HFF-Myc (cell line): ENCODE results near the gene PLOD2.

Experiments used
- DNase-seq: peaks from one replicate; pipeline ENCODE4 v3.0.0-alpha.2; 2011; ENCODE audit warnings: low read depth; ENCODE audit errors: extremely low read depth
- H3K4me3 ChIP-seq: replicated peaks from 2 replicates; pipeline ENCODE4 v1.5.1; 2011; ENCODE audit warnings: low read depth, mild to moderate bottlenecking, control low read depth, low read length
- TF ChIP-seq, protein P1 (sequence below): IDR thresholded peaks from 2 replicates; pipeline ENCODE4 v1.5.1; 2012; ENCODE audit warnings: mild to moderate bottlenecking, low read depth, low read length, control low read depth; ENCODE audit errors: missing control alignments

PLOD2 gene

DNA sequence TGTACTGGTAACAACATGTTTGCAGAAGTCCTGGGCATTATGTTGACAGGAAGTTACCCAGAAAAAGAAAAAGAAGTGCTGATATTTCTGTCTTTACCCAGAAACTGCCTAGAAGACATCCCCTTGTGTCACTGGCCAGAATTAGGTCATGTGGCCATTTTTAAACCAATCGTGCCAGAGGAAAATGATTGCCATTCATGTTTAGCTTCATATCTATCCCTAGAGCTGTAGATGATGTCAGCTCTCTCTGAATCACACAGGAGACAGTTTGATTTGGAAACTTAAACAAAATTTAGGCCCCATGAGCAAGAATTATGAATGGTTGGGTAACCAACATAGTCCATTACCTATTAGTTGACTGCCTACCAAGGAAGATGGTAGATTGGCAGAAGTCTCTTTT is 8.9 kb upstream of the PLOD2 start:
- H3K4me3 ChIP-seq: no peak overlapping the region
- TF ChIP-seq, protein P1, sequence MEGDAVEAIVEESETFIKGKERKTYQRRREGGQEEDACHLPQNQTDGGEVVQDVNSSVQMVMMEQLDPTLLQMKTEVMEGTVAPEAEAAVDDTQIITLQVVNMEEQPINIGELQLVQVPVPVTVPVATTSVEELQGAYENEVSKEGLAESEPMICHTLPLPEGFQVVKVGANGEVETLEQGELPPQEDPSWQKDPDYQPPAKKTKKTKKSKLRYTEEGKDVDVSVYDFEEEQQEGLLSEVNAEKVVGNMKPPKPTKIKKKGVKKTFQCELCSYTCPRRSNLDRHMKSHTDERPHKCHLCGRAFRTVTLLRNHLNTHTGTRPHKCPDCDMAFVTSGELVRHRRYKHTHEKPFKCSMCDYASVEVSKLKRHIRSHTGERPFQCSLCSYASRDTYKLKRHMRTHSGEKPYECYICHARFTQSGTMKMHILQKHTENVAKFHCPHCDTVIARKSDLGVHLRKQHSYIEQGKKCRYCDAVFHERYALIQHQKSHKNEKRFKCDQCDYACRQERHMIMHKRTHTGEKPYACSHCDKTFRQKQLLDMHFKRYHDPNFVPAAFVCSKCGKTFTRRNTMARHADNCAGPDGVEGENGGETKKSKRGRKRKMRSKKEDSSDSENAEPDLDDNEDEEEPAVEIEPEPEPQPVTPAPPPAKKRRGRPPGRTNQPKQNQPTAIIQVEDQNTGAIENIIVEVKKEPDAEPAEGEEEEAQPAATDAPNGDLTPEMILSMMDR: no peak
- DNase-seq: no peak

DNA sequence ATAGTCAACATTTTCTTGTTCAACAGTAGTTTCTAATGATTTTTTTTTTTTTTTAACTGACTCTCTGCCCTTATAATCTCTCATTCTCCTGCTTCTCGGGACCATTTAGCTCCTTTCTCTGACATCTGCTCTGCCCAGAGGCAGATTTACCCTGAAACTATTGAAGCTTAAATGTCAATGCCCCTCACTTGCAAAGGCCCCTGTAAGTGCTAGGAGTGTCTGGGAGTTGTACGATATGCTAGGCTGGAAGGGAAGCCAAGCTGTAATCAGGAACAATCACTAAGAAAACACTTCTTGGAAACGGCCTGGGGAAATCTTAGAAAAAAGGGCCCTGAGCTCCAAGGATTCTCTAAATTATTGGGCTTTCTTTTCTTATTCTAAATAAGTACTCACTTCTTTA is 5.8 kb upstream of the PLOD2 start:
- H3K4me3 ChIP-seq: no peak overlapping the region
- TF ChIP-seq, protein P1: no peak
- DNase-seq: no peak

DNA sequence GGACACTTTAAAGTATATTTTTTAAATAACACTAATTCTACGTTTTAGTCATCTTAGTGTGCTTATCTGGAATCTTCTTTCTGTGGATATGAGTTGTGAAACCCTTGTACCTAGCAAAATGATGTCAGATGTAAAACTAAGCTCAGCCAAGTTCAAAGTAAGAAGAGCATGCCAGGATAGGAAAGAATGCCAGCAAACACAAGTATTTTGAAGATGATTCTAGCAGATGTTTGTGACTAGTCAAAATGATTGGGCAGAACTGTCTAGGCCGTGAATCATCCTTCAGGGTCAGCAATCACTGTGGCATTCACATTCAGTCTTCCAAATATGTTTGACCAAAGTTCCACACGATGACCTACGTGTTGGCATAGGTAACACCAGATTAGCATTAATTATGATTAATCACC is 5.4 kb upstream of the PLOD2 start:
- TF ChIP-seq, protein P1: no peak
- no peak overlapping the region for H3K4me3 ChIP-seq
- no peak for DNase-seq

DNA sequence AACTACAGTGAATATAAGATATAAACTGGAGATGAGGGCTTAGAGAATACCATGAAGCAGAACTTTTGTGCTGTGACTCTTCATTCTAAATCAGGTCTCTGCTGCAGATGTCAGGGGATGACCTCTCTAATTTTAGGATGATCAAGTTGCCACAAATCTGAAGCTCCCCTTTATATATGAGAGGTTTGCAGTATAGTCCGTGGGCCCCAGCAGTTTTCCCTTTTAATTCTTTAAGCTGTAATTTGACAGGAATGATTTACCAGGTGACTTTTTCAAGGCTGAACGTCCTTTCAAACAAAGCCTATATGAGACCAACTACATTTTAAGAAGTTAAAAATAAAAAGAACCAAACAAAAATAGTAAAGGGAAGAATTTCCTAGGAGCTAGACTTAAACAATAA is 4.9 kb upstream of the PLOD2 start:
- no peak overlapping the region for H3K4me3 ChIP-seq
- TF ChIP-seq, protein P1: no peak
- no peak for DNase-seq

DNA sequence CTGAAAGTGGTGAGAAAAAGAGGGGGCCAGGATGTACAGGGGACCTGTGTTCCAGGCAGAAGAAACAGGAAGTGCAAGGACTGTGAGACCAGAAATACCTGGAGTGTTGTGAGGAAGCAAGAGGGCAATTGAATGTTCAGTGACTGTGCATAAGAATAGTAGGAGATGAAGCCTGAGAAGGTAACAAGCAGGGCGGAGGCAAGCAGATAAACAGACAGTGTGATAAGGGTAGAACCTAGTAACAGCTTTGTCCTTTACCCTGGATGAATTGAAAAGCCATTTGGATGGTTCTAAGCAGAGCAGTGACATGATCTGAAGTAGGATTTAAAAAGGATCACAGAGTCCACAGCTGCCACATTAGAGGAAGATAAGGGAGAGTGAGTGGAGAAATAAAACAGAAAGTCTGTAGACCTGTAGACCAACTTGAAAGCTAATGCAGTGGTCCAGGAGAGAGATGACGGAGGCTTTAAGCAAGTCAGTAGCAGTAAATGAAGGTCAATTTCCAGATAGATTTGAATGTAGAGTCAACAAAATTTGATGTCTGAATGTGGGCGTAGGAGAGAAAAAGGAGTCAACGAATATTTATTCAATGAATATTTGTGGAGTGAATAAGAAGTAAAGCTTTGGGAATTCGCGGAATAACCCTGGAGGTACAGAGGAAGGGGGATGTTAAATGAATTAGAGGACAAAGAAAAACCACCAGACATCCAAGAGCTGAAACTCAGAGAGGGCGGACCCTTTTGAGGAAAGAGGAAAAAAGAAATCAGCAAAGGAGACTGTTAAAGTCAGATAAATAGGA is 4.2 kb upstream of the PLOD2 start:
- TF ChIP-seq, protein P1: no peak
- DNase-seq: no peak
- no peak overlapping the region for H3K4me3 ChIP-seq

DNA sequence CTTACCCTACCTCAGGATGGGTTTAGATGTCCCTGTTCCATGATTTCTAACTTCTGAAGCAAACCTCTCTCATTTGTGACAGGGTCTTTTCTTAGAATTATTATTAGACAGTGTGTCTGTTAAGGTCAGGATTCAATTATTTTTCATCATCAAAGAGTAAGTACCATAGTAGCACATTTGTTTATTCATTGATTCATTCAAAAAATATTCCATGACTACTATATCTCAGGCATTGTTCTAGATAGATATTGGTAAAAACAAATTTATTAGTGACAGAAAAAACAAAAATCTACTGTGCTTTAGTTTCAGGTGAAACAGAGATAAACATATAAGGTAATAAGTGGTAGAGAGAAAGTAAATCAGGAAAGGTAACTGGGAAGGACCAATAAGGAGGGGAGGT is 3.5 kb upstream of the PLOD2 start:
- DNase-seq: no peak
- H3K4me3 ChIP-seq: no peak overlapping the region
- TF ChIP-seq, protein P1: no peak

DNA sequence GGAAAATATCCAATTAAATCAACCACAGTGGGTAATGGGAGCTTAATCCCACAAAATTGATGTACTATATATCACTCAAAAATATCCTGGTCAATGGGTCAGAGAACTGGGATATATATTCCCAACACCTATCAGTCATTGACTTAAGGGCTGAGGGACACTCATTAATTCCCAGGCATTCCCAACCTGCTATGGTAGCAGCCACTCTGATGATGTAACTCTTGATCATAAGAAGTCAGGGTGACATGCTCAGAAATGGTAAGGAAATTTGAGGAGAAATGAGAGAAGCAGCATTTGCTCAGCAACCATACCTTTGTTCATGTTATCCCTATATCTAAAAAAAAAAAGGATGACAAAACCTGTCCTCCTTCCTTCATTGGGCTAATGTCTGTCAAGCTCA is 3.1 kb upstream of the PLOD2 start:
- TF ChIP-seq, protein P1: no peak
- no peak overlapping the region for H3K4me3 ChIP-seq
- no peak for DNase-seq
